GM19467 (cell line): Measurements from ENCODE around the gene HLA-B.
"Not testable (repeated sequence)": the region's sequence is repeated elsewhere in the genome, so short reads cannot be mapped to it uniquely, and the experiment has no call there.

Experiments used
- ATAC-seq: cut with Tn5 transposase; IDR thresholded peaks from one replicate; pipeline ENCODE4 v1.9.1; 2021; ENCODE audit warnings: mild to moderate bottlenecking, moderate library complexity; ENCODE audit not compliant: unreplicated experiment

The HLA-B gene

GRCh38 chr6:31356946-31357466 lies at the start of gene HLA-B:
TSS of gene HLA-B (minus strand) at chr6:31357179. CDS start at chr6:31357158, 21 bp downstream.
- peak; percentile 84 for ATAC-seq

DNA sequence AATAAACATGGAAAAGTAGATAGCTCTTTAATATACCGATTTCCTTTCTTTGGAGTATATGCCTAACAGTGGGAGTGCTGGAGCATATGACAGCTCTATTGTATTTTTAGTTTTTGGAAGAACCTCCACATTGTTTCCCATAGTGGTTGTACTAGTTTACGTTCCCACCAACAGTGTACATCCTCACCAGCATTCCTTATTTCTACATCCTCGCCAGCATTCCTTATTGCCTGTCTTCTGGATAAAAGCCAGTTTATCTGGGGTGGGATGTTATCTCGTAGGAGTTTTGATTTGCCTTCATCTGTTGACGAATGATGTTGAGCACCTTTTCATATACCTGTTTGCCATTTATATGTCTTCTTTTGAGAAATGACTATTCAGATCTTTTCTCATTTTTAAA lies 49.0 kb upstream of the HLA-B start:
- no peak for ATAC-seq

GRCh38 chr6:31404061-31404364 lies 47.0 kb upstream of the HLA-B start:
- not testable (repeated sequence) for ATAC-seq

DNA sequence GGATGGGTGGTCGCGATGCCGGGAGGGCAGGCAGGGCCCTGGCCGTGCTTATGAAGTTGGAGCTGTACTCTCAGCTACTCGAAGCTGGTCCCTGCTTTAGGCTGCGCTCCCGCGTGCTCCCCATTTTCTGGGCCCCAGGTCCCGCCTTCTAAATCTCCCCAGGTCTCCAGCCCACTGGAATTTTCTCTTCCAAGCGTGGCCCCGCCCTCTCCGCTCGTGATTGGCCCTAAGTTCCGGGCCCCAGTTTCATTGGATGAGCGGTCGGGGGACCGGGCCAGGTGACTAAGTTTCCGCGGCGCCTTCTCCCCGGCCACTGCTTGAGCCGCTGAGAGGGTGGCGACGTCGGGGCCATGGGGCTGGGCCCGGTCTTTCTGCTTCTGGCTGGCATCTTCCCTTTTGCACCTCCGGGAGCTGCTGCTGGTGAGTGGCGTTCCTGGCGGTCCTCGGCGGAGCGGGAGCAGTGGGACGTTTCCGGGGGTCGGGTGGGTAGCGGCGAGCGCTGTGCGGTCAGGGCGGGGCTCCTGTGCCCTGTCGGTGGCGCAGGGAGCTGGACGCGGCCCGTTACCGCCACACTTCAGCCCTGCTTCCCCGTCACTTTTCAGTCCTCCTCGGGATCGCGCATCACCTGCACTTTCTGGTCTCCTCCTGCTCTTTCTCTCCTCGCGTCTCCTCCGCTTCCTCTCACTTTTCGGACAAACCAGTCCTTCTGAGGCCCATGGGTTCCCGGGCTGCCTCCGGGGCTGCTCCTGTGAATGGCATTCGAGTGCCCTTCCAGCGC lies 46.5 kb upstream of the HLA-B start, which contains the start of gene MICA:
MICA (plus strand) TSS at position 313 of the 778 bp plus-strand sequence; CDS start at position 351, 38 bp downstream.
- ATAC-seq, result peak; percentile 43

DNA sequence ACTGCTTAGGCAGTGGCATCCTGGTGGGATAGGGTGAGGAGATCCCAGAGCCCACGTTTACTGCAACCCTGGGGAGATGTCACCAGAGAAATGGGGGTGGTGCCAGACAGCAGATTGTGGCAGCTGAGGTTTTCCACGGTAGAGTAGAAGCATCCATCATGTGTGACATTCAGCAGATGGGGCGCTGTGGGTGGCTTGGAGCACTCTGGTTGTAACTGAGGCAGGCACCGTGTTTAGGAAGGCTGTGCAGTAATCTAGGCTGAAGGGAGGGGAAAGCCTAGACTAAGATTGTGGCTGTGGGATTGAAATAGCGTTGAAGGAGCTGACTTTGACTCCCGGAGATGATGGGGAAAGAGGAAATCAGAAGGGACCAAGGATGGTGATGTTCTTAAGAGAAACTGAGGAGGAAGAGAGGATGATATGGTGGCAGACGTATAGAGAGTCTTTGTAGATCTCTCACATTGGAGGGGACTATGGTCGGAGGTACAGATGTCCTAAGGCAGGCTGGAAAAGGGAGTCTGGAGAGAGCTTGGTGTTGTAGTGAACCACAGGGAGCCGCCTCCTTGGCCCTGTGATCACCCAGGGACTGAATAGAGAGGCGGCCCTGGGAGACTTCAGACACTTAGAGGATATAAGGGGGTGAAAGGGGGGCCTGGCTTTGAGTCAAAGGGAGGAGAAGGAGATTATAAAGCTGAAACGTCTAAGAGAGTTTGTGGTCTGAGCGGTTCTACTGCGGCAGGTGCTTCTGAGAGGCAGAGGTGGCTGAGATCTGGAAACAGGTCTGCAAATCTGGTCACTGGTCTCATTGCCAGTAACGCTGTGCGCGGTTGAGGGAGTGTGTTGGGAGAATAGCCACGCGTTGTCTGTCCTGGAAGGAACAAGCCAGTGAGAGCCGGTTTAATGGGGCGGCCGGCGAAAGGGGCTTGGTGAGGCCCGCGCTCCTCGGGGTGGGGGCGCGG lies 45.6 kb upstream of the HLA-B start:
- no peak for ATAC-seq

DNA sequence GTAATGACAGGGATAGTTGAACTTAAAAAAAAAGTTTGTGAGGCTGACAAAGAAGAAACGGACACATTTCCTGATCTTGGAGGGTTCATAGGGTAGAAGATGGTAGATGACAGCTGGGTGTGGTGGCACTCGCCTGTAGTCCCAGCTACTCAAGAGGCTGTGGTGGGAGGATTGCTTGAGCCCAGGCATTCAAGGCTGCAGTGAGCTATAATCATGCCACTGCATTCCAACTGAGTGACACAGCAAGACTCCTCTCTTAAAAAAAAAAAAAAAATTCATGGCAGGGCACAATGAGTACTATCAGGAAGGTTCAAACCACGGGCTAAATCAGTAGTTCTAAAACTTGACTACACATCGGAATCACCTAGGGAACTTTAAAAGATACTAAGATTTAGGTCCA lies 44.4 kb upstream of the HLA-B start:
- ATAC-seq, result no peak

DNA sequence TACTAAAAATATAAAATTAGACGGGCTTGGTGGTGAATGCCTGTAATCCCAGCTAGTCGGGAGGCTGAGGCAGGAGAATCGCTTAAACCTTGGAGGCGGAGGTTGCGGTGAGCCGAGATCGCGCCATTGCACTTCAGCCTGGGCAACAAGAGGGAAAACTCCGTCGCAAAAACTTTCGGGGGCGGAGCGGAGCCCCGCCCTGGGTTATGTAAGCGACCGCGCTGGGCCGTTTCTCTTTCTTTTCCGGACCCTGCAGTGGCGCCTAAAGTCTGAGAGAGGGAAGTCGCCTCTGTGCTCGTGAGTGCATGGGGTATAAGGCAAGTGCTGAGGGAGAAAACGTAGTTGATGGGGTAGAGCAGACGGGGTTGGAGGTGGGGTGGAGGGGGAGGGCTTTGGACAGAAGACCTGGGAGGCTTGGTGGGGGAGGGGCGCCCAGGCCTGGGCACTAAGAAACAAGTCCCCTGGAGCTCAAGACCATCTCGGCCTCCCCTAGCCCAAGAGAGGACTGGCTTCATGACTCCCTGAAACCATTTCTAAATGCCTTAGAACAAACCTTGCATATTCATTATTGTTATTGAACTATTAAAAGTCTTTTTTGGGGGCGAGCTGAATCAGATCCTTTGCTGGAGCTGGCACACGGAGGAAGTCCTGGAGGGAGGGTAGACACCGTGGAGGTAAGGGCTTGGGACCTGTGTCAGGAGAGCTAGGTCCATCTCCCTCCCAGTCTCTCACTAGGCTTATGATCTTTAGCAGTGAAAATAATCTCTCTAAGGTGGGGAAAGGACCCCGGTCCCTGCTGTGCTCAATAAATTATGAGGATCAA lies 43.7 kb upstream of the HLA-B start:
- no peak for ATAC-seq

DNA sequence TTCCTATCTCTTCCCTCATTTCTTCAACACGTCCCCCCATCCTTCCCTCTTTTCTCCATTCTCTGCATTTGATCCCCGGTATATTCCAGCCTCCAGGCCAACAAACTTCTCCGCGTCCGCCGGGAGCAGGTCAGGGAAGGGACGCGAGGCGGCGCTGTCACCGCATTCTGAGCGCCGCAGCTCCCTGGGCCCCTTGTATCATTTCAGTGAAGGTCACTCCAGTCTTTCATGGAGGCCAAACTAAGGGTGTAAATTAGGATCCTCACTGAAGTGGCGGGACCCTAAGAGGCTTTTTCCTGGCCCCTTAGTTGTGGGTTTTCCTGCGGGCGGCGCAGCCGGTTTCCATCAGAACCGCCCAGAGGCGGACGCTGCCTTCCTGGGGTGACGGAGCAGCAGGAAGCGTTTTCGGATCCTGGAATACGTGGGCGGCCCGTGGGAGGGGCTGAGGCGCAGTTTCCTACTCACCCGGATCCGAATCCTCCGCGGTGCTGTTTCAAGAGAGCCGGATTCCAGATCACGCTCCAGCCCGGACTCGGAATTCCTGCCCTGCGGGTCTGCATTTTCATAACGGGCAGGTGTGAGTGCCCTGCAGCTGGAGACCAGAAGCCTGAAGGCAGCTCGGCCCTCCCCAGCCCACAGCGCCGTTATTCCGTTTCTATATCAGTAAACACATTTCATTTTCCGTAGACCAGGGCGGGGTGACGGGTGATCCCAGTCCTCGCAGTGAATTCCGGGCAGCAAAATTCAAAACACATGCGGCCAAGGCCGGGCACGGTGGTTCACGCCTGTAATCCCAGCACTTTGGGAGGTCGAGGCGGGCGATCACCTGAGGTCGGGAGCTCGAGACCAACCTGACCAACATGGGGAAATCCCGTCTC lies 42.8 kb upstream of the HLA-B start:
- ATAC-seq, result no peak

DNA sequence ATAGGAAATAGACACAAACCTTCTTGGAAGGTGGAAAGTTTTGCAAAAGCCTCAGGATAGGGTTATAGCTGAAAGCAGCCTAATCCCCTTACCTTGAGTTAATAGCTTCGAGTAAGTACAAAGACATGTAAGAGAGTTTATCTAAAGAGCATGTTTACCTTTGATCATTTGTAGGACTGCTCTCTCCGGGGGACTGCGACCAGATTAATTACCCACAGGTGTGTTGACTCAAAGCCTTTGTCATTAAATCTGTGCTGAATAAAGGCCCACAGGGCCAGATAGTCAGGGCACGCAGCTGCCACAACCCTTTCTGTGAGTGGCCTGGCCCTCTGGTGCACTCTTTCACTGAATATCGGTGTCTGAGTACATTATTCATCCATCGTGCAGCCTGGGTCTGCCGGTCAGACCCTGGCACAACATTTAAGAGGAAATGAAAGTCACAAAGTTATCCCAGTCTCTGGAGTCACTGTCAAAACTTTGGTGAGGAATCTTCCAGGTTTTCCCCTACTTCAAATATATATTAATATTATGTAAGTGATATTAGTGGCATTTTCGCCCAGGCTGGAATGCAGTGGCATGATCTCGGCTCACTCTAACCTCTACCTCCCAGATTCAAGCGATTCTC lies 41.0 kb upstream of the HLA-B start:
- no peak for ATAC-seq

GRCh38 chr6:31397153-31397499 lies 40.1 kb upstream of the HLA-B start:
- not testable (repeated sequence) for ATAC-seq

DNA sequence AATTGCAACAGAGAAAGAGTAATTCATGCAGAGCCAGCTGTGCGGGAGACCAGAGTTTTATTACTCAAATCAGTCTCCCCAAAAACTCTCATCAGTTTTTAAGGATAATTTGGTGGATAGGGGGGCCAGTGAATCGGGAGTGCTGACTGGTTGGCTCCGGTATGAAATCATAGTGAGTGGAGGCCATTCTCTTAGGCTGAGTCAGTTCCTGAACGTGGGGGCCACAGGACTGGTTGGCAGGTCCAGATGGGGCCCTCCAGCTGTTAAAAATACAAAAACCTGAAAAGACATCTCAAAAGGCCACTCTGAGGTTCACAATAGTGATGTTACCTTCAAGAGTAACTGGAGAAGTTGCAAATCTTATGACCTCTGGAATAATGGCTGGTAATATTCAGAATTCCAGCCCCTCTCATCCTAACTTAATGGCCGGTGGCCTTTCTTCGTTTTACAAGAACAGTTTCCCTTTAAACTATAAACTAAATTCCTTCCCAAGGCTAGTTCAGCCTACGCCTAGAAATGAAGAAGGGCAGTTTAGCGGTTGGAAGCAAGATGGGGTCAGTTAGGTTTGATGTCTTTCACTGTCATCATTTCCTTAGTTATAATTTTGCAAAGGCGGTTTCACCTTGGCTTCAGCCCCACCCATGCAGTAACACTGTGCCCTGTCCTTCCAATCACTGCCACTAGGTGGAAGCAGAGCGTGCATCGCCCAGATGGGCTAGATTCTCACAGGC lies 39.6 kb upstream of the HLA-B start:
- no peak for ATAC-seq

GRCh38 chr6:31395832-31396231 lies 38.9 kb upstream of the HLA-B start:
- ATAC-seq, result no peak

DNA sequence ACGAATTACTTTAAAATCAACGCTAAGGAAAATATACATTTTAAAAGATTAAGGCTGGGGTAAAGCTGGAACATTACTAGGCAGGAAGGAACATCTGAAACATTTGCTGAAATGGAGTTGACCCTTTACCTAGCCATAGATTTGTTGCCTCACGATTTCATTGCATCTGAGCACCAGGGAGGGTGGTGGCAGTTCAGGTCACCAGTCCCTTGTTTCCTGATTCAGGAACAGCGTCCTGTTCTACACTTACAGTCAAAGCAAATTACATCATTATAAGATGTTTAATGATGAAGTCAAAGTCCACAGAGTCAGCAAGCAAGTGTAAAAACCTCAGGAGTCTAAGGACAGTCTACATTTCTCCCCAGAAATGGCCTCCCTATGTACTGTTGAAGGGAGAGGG lies 37.4 kb upstream of the HLA-B start:
- ATAC-seq, result no peak

DNA sequence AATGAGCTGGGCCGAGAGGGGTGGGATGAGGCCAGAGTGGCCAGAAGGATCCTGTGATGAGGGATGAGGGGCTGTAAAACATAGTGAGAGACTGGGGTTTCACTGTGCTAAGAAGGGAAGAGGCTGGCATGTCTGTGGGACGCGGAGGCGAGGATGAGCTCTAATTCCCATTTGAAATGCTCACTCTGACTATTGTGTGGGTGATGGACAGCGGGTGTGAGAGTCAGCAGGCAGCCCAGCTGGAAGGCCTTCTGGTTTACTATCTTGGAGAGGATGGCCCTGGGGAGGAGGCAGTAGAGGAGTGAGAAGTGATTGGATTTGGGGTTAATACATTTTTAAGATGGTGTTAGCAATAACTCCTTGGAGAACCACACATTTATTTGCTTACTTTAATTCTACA lies 37.0 kb upstream of the HLA-B start:
- no peak for ATAC-seq

GRCh38 chr6:31389802-31390132 lies 32.8 kb upstream of the HLA-B start:
- ATAC-seq, result not testable (repeated sequence)

- not testable (repeated sequence) for ATAC-seq
Observed at GRCh38 chr6:31388916-31389801, 32.2 kb upstream of the HLA-B start.

GRCh38 chr6:31386977-31387376 lies 30.0 kb upstream of the HLA-B start:
- ATAC-seq, result no peak

DNA sequence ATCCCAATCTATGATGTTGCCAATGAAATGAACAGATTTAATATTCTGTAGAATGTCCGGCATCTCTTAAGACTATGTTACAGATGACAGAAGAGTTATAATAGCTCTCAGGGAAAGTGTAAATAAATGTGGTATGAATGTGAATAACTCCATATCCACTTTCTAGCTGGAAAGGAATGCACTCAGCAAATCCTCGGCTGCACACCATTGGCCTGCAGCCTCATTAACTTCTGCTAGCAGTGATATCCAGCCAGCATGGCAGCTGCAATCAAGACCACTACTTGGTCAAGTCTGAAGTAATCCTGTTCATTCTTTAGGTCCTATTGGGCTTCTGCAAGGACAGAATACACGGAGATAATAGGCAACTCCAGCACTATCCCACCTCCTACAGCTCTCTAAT lies 29.1 kb upstream of the HLA-B start:
- no peak for ATAC-seq
